PC-9 (cell line): ENCODE data around the gene KCNJ6. TPM values are rescaled to one million over a fixed set of nuclear protein-coding genes. Genes with fewer than 3 reads are reported as not detected.

Experiments used
- BruUV-seq: library from RNA; stranded (reverse); fragments of 400-500 nt; replicated peaks from 2 replicates; lab custom pipeline; 2021; lab: Mats Ljungman, UMichigan
- CTCF ChIA-PET: fragments of 300-600 bp; sonication (Branson Sonifier 250); formaldehyde crosslinking; loops from one replicate; lab custom pipeline; 2022; ENCODE audit warnings: antibody characterized with exemption; lab: Charles Lee
- POLR2A ChIA-PET: fragments of 300-600 bp; sonication (Branson Sonifier 250); formaldehyde crosslinking; loops from one replicate; lab custom pipeline; 2022; ENCODE audit warnings: antibody characterized with exemption; ENCODE audit not compliant: unreplicated experiment; lab: Charles Lee
- DNase-seq, 2 experiments: peaks; one replicate each; pipeline versions ENCODE4 v3.0.0 to v3.0.0-alpha.2; 2015 to 2022; ENCODE audit warnings: mixed read lengths in 1 of 2
- H2AFZ ChIP-seq: fragments of 200-600 bp; sonication (generic); 2 replicates; pipeline ENCODE4 v1.8.1; 2017; ENCODE audit warnings: antibody characterized with exemption
- H3F3A ChIP-seq: fragments of 200-600 bp; sonication (generic); 2 replicates; pipeline ENCODE4 v1.8.1; 2017; ENCODE audit warnings: antibody characterized with exemption, mild to moderate bottlenecking, low read depth; ENCODE audit not compliant: insufficient read depth
- H3K27ac ChIP-seq: fragments of 200-600 bp; sonication (generic); 2 replicates; pipeline ENCODE4 v1.6.1; 2016; ENCODE audit warnings: mixed run types
- H3K27me3 ChIP-seq: fragments of 200-600 bp; sonication (generic); 2 replicates; pipeline ENCODE4 v1.6.1; 2016; ENCODE audit warnings: low read depth, mixed run types; ENCODE audit not compliant: insufficient read depth
- H3K36me3 ChIP-seq: fragments of 200-600 bp; sonication (generic); 2 replicates; pipeline ENCODE4 v1.6.1; 2016; ENCODE audit warnings: low read depth, mixed run types
- H3K4me1 ChIP-seq: fragments of 200-600 bp; sonication (generic); replicated peaks from 2 replicates; pipeline ENCODE4 v1.6.1; 2016; ENCODE audit warnings: mixed run types; ENCODE audit not compliant: insufficient read depth
- H3K4me2 ChIP-seq: fragments of 200-600 bp; sonication (generic); 2 replicates; pipeline ENCODE4 v1.6.1; 2017; ENCODE audit warnings: mixed run types
- H3K4me3 ChIP-seq: fragments of 200-600 bp; sonication (generic); 2 replicates; pipeline ENCODE4 v1.6.1; 2016; ENCODE audit warnings: mixed run types
- H3K79me2 ChIP-seq: fragments of 200-600 bp; sonication (generic); 2 replicates; pipeline ENCODE4 v1.6.1; 2017; ENCODE audit warnings: low read depth, mixed run types
- H3K9me2 ChIP-seq: fragments of 200-600 bp; sonication (generic); 2 replicates; pipeline ENCODE4 v1.8.1; 2017; ENCODE audit warnings: mild to moderate bottlenecking; ENCODE audit not compliant: insufficient read depth
- H3K9me3 ChIP-seq: fragments of 200-600 bp; sonication (generic); 2 replicates; pipeline ENCODE4 v1.8.1; 2016; ENCODE audit warnings: low read depth; ENCODE audit not compliant: insufficient read depth
- H4K20me1 ChIP-seq: fragments of 200-600 bp; sonication (generic); 2 replicates; pipeline ENCODE4 v1.8.1; 2017; ENCODE audit not compliant: insufficient read depth
- EZH2 ChIP-seq: fragments of 200-600 bp; sonication (generic); IDR thresholded peaks from 2 replicates; pipeline ENCODE4 v1.8.0; 2017; ENCODE audit warnings: antibody characterized with exemption, low read depth
- intact Hi-C: fragments of 100-400 bp; cut with micrococcal nuclease; formaldehyde crosslinking; loops from one replicate; pipeline ENCODE4 v1.10.0; 2022; ENCODE audit not compliant: unreplicated experiment
- total RNA-seq: library from RNA; stranded (reverse); gene quantifications from 2 replicates; pipeline ENCODE4 v1.2.3, GENCODE V29; 2021
- TF ChIP-seq, protein P1 (sequence below): fragments of 200-600 bp; sonication (generic); conservative IDR thresholded peaks from 2 replicates; pipeline ENCODE4 v1.6.1; 2017; ENCODE audit warnings: mixed run types, antibody characterized with exemption, mild to moderate bottlenecking, moderate library complexity

KCNJ6 gene
- total RNA-seq, 1 experiment from 2014 or later = not detected

- CTCF ChIA-PET = no interaction called here
- DNase-seq = no peak
- Histone ChIP-seq H3K9me3 (no peaks in the 10 kb centered on the region), H3K27me3 (no peaks in the 10 kb centered on the region), H4K20me1 (no peaks in the 10 kb centered on the region), H3K36me3 (no peaks in the 10 kb centered on the region), H3K27ac (no peak overlapping the region), H3K79me2 (no peaks in the 10 kb centered on the region), H3K4me1 (no peaks in the 10 kb centered on the region), H2AFZ (no peak overlapping the region), H3K9me2 (no peaks in the 10 kb centered on the region), H3K4me3 (no peak overlapping the region), H3F3A (no peaks in the 10 kb centered on the region), H3K4me2 (no peak overlapping the region)
- TF ChIP-seq, protein P1, sequence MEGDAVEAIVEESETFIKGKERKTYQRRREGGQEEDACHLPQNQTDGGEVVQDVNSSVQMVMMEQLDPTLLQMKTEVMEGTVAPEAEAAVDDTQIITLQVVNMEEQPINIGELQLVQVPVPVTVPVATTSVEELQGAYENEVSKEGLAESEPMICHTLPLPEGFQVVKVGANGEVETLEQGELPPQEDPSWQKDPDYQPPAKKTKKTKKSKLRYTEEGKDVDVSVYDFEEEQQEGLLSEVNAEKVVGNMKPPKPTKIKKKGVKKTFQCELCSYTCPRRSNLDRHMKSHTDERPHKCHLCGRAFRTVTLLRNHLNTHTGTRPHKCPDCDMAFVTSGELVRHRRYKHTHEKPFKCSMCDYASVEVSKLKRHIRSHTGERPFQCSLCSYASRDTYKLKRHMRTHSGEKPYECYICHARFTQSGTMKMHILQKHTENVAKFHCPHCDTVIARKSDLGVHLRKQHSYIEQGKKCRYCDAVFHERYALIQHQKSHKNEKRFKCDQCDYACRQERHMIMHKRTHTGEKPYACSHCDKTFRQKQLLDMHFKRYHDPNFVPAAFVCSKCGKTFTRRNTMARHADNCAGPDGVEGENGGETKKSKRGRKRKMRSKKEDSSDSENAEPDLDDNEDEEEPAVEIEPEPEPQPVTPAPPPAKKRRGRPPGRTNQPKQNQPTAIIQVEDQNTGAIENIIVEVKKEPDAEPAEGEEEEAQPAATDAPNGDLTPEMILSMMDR = no peak
- no peak for TF ChIP-seq EZH2
- intact Hi-C loops = no loop called here
- no TSS peak for BruUV-seq
- POLR2A ChIA-PET = no interaction called here
These were observed 104.5 kb downstream of the KCNJ6 start for GRCh38 chr21:37811711-37812110.

GRCh38 chr21:37808261-37808660, 108.0 kb downstream of the KCNJ6 start:
- DNase-seq = no peak
- H3K4me1 ChIP-seq = no peaks in the 10 kb centered on the region
- intact Hi-C loops = no loop called here
- no peak overlapping the region for H3K4me2 ChIP-seq
- H3K27ac ChIP-seq = no peak overlapping the region
- H3K36me3 ChIP-seq = no peaks in the 10 kb centered on the region
- peaks cover 11% of the 10 kb centered on the region; the same call in 1 of the 2 replicates for H3K27me3 ChIP-seq
- no peaks in the 10 kb centered on the region for H3K9me3 ChIP-seq
- no peaks in the 10 kb centered on the region for H3K9me2 ChIP-seq
- POLR2A ChIA-PET = no interaction called here
- TF ChIP-seq EZH2 = no peak
- TF ChIP-seq, protein P1 = no peak
- no peak overlapping the region for H3K4me3 ChIP-seq
- H3K79me2 ChIP-seq = no peaks in the 10 kb centered on the region
- no peaks in the 10 kb centered on the region for H4K20me1 ChIP-seq
- BruUV-seq = no TSS peak
- H2AFZ ChIP-seq = no peak overlapping the region
- H3F3A ChIP-seq = no peaks in the 10 kb centered on the region
- CTCF ChIA-PET = no interaction called here

- Histone ChIP-seq H3K4me2 (no peak overlapping the region), H4K20me1 (no peaks in the 10 kb centered on the region), H2AFZ (no peak overlapping the region), H3K27ac (no peak overlapping the region), H3K4me1 (no peaks in the 10 kb centered on the region), H3K4me3 (no peak overlapping the region), H3K36me3 (no peaks in the 10 kb centered on the region), H3K27me3 (peaks cover 32% of the 10 kb centered on the region), H3K9me3 (no peaks in the 10 kb centered on the region), H3K79me2 (no peaks in the 10 kb centered on the region), H3K9me2 (no peaks in the 10 kb centered on the region), H3F3A (no peaks in the 10 kb centered on the region)
- ChIA-PET POLR2A (no interaction called here), CTCF (no interaction called here)
- no peak for TF ChIP-seq EZH2
- TF ChIP-seq, protein P1 = no peak
- no TSS peak for BruUV-seq
- intact Hi-C loops = no loop called here
- DNase-seq = no peak
These were observed 111.0 kb downstream of the KCNJ6 start for GRCh38 chr21:37805266-37805665.
